SK-N-DZ (cell line): ENCODE measurements around the gene PTPRT.

Source experiments
- DNase-seq: peaks from one replicate; pipeline ENCODE4 v3.0.0-alpha.2; 2015; ENCODE audit warnings: low spot score

Gene PTPRT

GRCh38 chr20:42204109-42204660 is 985.5 kb downstream of the PTPRT start:
- no peak for DNase-seq

GRCh38 chr20:42197599-42197998 is 992.1 kb downstream of the PTPRT start:
- no peak for DNase-seq

GRCh38 chr20:42193119-42193518 is 996.6 kb downstream of the PTPRT start:
- no peak for DNase-seq

GRCh38 chr20:42192321-42192720 is 997.4 kb downstream of the PTPRT start:
- no peak for DNase-seq

GRCh38 chr20:42191140-42191860 is 998.4 kb downstream of the PTPRT start:
- no peak for DNase-seq

- DNase-seq = no peak
These were observed 999.6 kb downstream of the PTPRT start for GRCh38 chr20:42190084-42190483.

- DNase-seq = no peak
These were observed 1003.4 kb downstream of the PTPRT start for GRCh38 chr20:42186337-42186736.

- DNase-seq = no peak
These were observed 1006.6 kb downstream of the PTPRT start for GRCh38 chr20:42183147-42183546.

GRCh38 chr20:42181064-42181463 is 1008.6 kb downstream of the PTPRT start:
- DNase-seq = no peak

GRCh38 chr20:42179768-42180167 is 1009.9 kb downstream of the PTPRT start:
- no peak for DNase-seq

- DNase-seq = no peak
These were observed 1016.3 kb downstream of the PTPRT start for GRCh38 chr20:42173440-42173839.

GRCh38 chr20:42164121-42164890 is 1025.4 kb downstream of the PTPRT start:
- no peak for DNase-seq

- DNase-seq = no peak
These were observed 1028.4 kb downstream of the PTPRT start for GRCh38 chr20:42161228-42161829.

- no peak for DNase-seq
These were observed 1029.9 kb downstream of the PTPRT start for GRCh38 chr20:42159808-42160207.

GRCh38 chr20:42158272-42158671 is 1031.4 kb downstream of the PTPRT start:
- DNase-seq = no peak

- DNase-seq = no peak
These were observed 1034.1 kb downstream of the PTPRT start for GRCh38 chr20:42155586-42155985.

GRCh38 chr20:42152575-42152974 is 1037.1 kb downstream of the PTPRT start:
- DNase-seq = no peak

- DNase-seq = no peak
These were observed 1039.5 kb downstream of the PTPRT start for GRCh38 chr20:42150230-42150629.

- no peak for DNase-seq
These were observed 1051.0 kb downstream of the PTPRT start for GRCh38 chr20:42138729-42139128.

- no peak for DNase-seq
These were observed 1055.2 kb downstream of the PTPRT start for GRCh38 chr20:42134265-42135098.

- no peak for DNase-seq
These were observed 1058.7 kb downstream of the PTPRT start for GRCh38 chr20:42130810-42131596.
